Spleen (tissue), 11 donors: ENCODE data around the gene NPPC. TPM values are rescaled to one million over a fixed set of nuclear protein-coding genes. Genes with fewer than 3 reads are reported as not detected.
A peak's percentile ranks its signal among the peaks of the same experiment; 100 is the strongest.

Source experiments
- DNase-seq: peaks from one replicate; pipeline ENCODE4 v3.0.0-alpha.2; 2020
- H3K27ac ChIP-seq, 8 donors: fragments of 200-600 bp; sonication (generic) in 7 of 8; 1 replicate in 4 of 8; 2 replicates in 4 of 8; pipeline versions ENCODE4 v1.5.0 to v1.8.0; 2016 to 2021; ENCODE audit warnings: inconsistent platforms in 4 of 8, mild to moderate bottlenecking in 4 of 8, moderate library complexity in 1 of 8
- H3K27me3 ChIP-seq, 7 donors: fragments of 200-600 bp; sonication (generic) in 6 of 7; replicated peaks in 1 of 7; 1 replicate in 4 of 7; 2 replicates in 3 of 7; pipeline versions ENCODE4 v1.5.0 to v1.8.0; 2016 to 2021; ENCODE audit warnings: inconsistent platforms in 3 of 7, mild to moderate bottlenecking in 1 of 7
- H3K36me3 ChIP-seq, 6 donors: fragments of 200-600 bp; sonication (generic) in 5 of 6; 1 replicate in 4 of 6; 2 replicates in 2 of 6; pipeline versions ENCODE4 v1.5.0 to v1.8.0; 2016 to 2021; ENCODE audit warnings: inconsistent platforms in 2 of 6
- H3K4me1 ChIP-seq, 6 donors: fragments of 200-600 bp; sonication (generic) in 5 of 6; 1 replicate in 3 of 6; 2 replicates in 3 of 6; pipeline versions ENCODE4 v1.5.0 to v1.8.0; 2016 to 2021; ENCODE audit warnings: inconsistent platforms in 3 of 6
- H3K4me3 ChIP-seq, 8 donors: fragments of 200-600 bp; sonication (generic) in 7 of 8; 1 replicate in 4 of 8; 2 replicates in 4 of 8; pipeline versions ENCODE4 v1.5.0 to v1.8.0; 2016 to 2021; ENCODE audit warnings: inconsistent platforms in 4 of 8, mild to moderate bottlenecking in 4 of 8, moderate library complexity in 2 of 8
- H3K9me3 ChIP-seq, 8 donors: fragments of 200-600 bp; sonication (generic) in 7 of 8; 1 replicate in 4 of 8; 2 replicates in 4 of 8; pipeline versions ENCODE4 v1.5.0 to v1.8.0; 2016 to 2021; ENCODE audit warnings: inconsistent platforms in 4 of 8
- CTCF ChIP-seq, 11 experiments: fragments of 200-600 bp in 7 of 11; fragments of 450-650 bp in 4 of 11; sonication (generic) in 4 of 11; IDR thresholded peaks in 8 of 11; conservative IDR thresholded peaks in 3 of 11; 1 replicate in 7 of 11; 2 replicates in 4 of 11; pipeline versions ENCODE4 v1.4.0 to v1.8.0; 2016 to 2021; ENCODE audit warnings: antibody characterized with exemption in 11 of 11, inconsistent platforms in 4 of 11, mild to moderate bottlenecking in 1 of 11
- POLR2A ChIP-seq, 3 donors: fragments of 450-650 bp; IDR thresholded peaks; one replicate each; pipeline ENCODE4 v1.5.1; 2017; ENCODE audit warnings: antibody characterized with exemption in 3 of 3, mild to moderate bottlenecking in 1 of 3
- POLR2AphosphoS5 ChIP-seq, 3 donors: sonication (generic); formaldehyde crosslinking; IDR thresholded peaks; one replicate each; pipeline ENCODE4 v1.5.1; 2017; ENCODE audit warnings: antibody characterized with exemption in 3 of 3
- WGBS, 5 donors: extraction: QIAGEN DNeasy Blood & Tissue Kit in 3 of 5; methylation state at CpG; one replicate each; pipeline versions ENCODE4 v1.1.5 to v1.1.7; 2013 to 2018; 5-methylcytosine and 5-hydroxymethylcytosine counted together
- intact Hi-C: fragments of 100-400 bp; cut with DNase I; formaldehyde crosslinking; loops from one replicate; pipeline ENCODE4 v1.15.0; 2023; ENCODE audit warnings: low total_unique reads
- polyA plus RNA-seq, 3 donors: library from polyadenylated mRNA; stranded (reverse); fragments of 200-250 nt; gene quantifications; one replicate each; pipeline ENCODE4 v1.2.1, GENCODE V29; 2013
- total RNA-seq, 7 donors: library from RNA; depleted of rRNA in 3 of 7; stranded (reverse); fragments of >200 nt in 3 of 7; fragmentation: NEBNext Ultra II Directional in 4 of 7; extraction: Animal tissue kit (Norgen Biotek cat#: 25700) in 4 of 7; gene quantifications; one replicate each; pipeline versions ENCODE4 v1.1.0 to v1.2.1, GENCODE V29; 2016 to 2021
- donor health status: healthy with polysubstance abuse.
- donor health status: DM: no; HTN: no; CAD: no; lungs with moderate emphysema.
- donor health status: DM: no; HTN: no; CAD: no.
- donor health status: Bipolar disorder and iron deficiency.
- donor health status: healthy.
- donor health status: DM: no; HTN: no; CAD: no.
- donor health status: DM: yes; HTN: yes; CAD: no.

The NPPC gene
- total and polyA plus RNA-seq, 10 donors, result 0.10 to 2.2 (median 0.84) TPM; not detected in 6

- DNase-seq, result peak; percentile 45
- intact Hi-C loops, result no loop called here
- WGBS, 5 donors, result 79 to 90% (median 83%) methylated on average over 15 of the region's 15 CpGs
- no peak for TF ChIP-seq POLR2A (IDR thresholded peaks at IDR 0.05)
- no peak for TF ChIP-seq CTCF (IDR thresholded peaks at IDR 0.05 in 8 of 11, conservative IDR thresholded peaks at IDR 0.05 in 3 of 11)
- no peak for TF ChIP-seq POLR2AphosphoS5 (IDR thresholded peaks at IDR 0.05)
- Histone ChIP-seq H3K27ac (no peak overlapping the region), H3K27me3 (peaks cover 0 to 8% (median 0%) of the 10 kb centered on the region in 7 donors), H3K4me3 (no peak overlapping the region), H3K9me3 (no peaks in the 10 kb centered on the region), H3K36me3 (no peaks in the 10 kb centered on the region), H3K4me1 (no peaks in the 10 kb centered on the region)
These were observed 31.4 kb downstream of the NPPC start for GRCh38 chr2:231894566-231895380.

GRCh38 chr2:231891514-231891905, 34.7 kb downstream of the NPPC start:
- TF ChIP-seq POLR2A (IDR thresholded peaks at IDR 0.05) (no peak), CTCF (IDR thresholded peaks at IDR 0.05 in 8 of 11, conservative IDR thresholded peaks at IDR 0.05 in 3 of 11) (no peak), POLR2AphosphoS5 (IDR thresholded peaks at IDR 0.05) (no peak)
- intact Hi-C loops, result no loop called here
- DNase-seq, result no peak

GRCh38 chr2:231890896-231891513, 35.2 kb downstream of the NPPC start:
- Histone ChIP-seq H3K4me1 (no peaks in the 10 kb centered on the region), H3K36me3 (no peaks in the 10 kb centered on the region), H3K27ac (no peak overlapping the region), H3K4me3 (no peak overlapping the region), H3K27me3 (peaks cover 0 to 25% (median 1%) of the 10 kb centered on the region in 7 donors), H3K9me3 (peaks cover 0 to 4% (median 0%) of the 10 kb centered on the region in 8 donors)
- TF ChIP-seq POLR2AphosphoS5 (IDR thresholded peaks at IDR 0.05) (no peak), POLR2A (IDR thresholded peaks at IDR 0.05) (no peak), CTCF (IDR thresholded peaks at IDR 0.05 in 8 of 11, conservative IDR thresholded peaks at IDR 0.05 in 3 of 11) (no peak)
- WGBS, 5 donors, result 77 to 86% (median 79%) methylated on average over 11 of the region's 11 CpGs
- intact Hi-C loops, result no loop called here
- DNase-seq, result peak; percentile 39

More at GRCh38 chr2:231891514-231891905, 34.7 kb downstream of the NPPC start:
- no peak overlapping the region for H3K27ac ChIP-seq
- no peaks in the 10 kb centered on the region for H3K9me3 ChIP-seq
- H3K4me1 ChIP-seq, result no peaks in the 10 kb centered on the region
- H3K27me3 ChIP-seq, result peaks cover 0 to 20% (median 0%) of the 10 kb centered on the region in 7 donors
- 77 to 88% (median 83%) methylated on average over 11 of the region's 11 CpGs for WGBS, 5 donors
- H3K4me3 ChIP-seq, result no peak overlapping the region
- no peaks in the 10 kb centered on the region for H3K36me3 ChIP-seq

- 86 to 98% (median 92%) methylated on average over 6 of the region's 6 CpGs for WGBS, 5 donors
- Histone ChIP-seq H3K36me3 (no peaks in the 10 kb centered on the region), H3K27ac (no peak overlapping the region), H3K9me3 (peaks cover 0 to 8% (median 0%) of the 10 kb centered on the region in 8 donors), H3K27me3 (peaks cover 0 to 54% (median 15%) of the 10 kb centered on the region in 7 donors), H3K4me3 (no peak overlapping the region), H3K4me1 (no peaks in the 10 kb centered on the region)
- intact Hi-C loops, result no loop called here
- TF ChIP-seq POLR2A (IDR thresholded peaks at IDR 0.05) (no peak), POLR2AphosphoS5 (IDR thresholded peaks at IDR 0.05) (no peak), CTCF (IDR thresholded peaks at IDR 0.05 in 8 of 11, conservative IDR thresholded peaks at IDR 0.05 in 3 of 11) (no peak)
- DNase-seq, result peak; percentile 30
These were observed 38.4 kb downstream of the NPPC start for GRCh38 chr2:231887756-231888155.
